OCI-LY1 (cell line): ENCODE results near the gene ZSCAN5A.

Experiments
- H2AFZ ChIP-seq: fragments of 200-600 bp; sonication (generic), shearing (Covaris generic); 2 replicates; pipeline ENCODE4 v1.6.0; 2014; ENCODE audit warnings: antibody characterized with exemption, mild to moderate bottlenecking, low read length
- H3F3A ChIP-seq: fragments of 200-600 bp; sonication (generic), shearing (Covaris generic); 2 replicates; pipeline ENCODE4 v1.6.0; 2014; ENCODE audit warnings: mild to moderate bottlenecking, antibody characterized with exemption, low read length, moderate library complexity; ENCODE audit not compliant: insufficient read depth
- H3K27ac ChIP-seq: fragments of 200-600 bp; sonication (generic); 2 replicates; pipeline ENCODE4 v1.5.1; 2014; ENCODE audit warnings: low read length, mixed run types, mild to moderate bottlenecking, low read depth; ENCODE audit not compliant: poor library complexity, severe bottlenecking
- H3K27me3 ChIP-seq: fragments of 200-600 bp; sonication (generic); 2 replicates; pipeline ENCODE4 v1.6.0; 2014; ENCODE audit warnings: antibody characterized with exemption, mild to moderate bottlenecking, low read length, moderate library complexity; ENCODE audit not compliant: insufficient read depth
- H3K36me3 ChIP-seq: fragments of 200-600 bp; sonication (generic); 2 replicates; pipeline ENCODE4 v1.6.1; 2014; ENCODE audit warnings: mild to moderate bottlenecking, antibody characterized with exemption, low read length, moderate library complexity, mixed read lengths; ENCODE audit not compliant: insufficient read depth
- H3K4me1 ChIP-seq: fragments of 200-600 bp; sonication (generic); 2 replicates; pipeline ENCODE4 v1.5.1; 2014; ENCODE audit warnings: mild to moderate bottlenecking, low read length, moderate library complexity; ENCODE audit not compliant: insufficient read depth, severe bottlenecking
- H3K4me2 ChIP-seq: fragments of 200-600 bp; sonication (generic), shearing (Covaris generic); 2 replicates; pipeline ENCODE4 v1.6.1; 2014; ENCODE audit warnings: low read length
- H3K4me3 ChIP-seq: fragments of 200-600 bp; sonication (generic); 2 replicates; pipeline ENCODE4 v1.5.1; 2014; ENCODE audit warnings: low read length, low read depth, mild to moderate bottlenecking, mixed read lengths; ENCODE audit not compliant: poor library complexity, severe bottlenecking
- H3K79me2 ChIP-seq: fragments of 200-600 bp; shearing (Covaris generic); 2 replicates; pipeline ENCODE4 v1.6.1; 2016; ENCODE audit warnings: mixed run types, low read length, mixed read lengths; ENCODE audit not compliant: insufficient read depth
- H3K9ac ChIP-seq: fragments of 200-600 bp; sonication (generic), shearing (Covaris generic); 2 replicates; pipeline ENCODE4 v1.6.1; 2014; ENCODE audit warnings: mild to moderate bottlenecking, low read length, mixed read lengths
- H3K9me2 ChIP-seq: fragments of 200-600 bp; sonication (generic), shearing (Covaris generic); 2 replicates; pipeline ENCODE4 v1.6.1; 2014; ENCODE audit warnings: low read depth, mild to moderate bottlenecking, low read length, mixed read lengths
- H3K9me3 ChIP-seq: fragments of 200-600 bp; shearing (Covaris generic); 2 replicates; pipeline ENCODE4 v1.6.1; 2014; ENCODE audit warnings: low read length, mixed read lengths
- H4K20me1 ChIP-seq: fragments of 200-600 bp; sonication (generic), shearing (Covaris generic); 2 replicates; pipeline ENCODE4 v1.6.0; 2016; ENCODE audit warnings: mild to moderate bottlenecking, low read length; ENCODE audit not compliant: insufficient read depth
- EZH2 ChIP-seq: fragments of 200-600 bp; sonication (generic), shearing (Covaris generic); IDR thresholded peaks from 2 replicates; pipeline ENCODE4 v1.8.0; 2017; ENCODE audit warnings: borderline replicate concordance, mixed run types, mild to moderate bottlenecking, antibody characterized with exemption, low read length, moderate library complexity, mixed read lengths
- TF ChIP-seq, protein P1 (sequence below): fragments of 200-600 bp; sonication (generic), shearing (Covaris generic); IDR thresholded peaks from 2 replicates; pipeline ENCODE4 v1.5.1; 2017; ENCODE audit warnings: mild to moderate bottlenecking, antibody characterized with exemption, low read length, moderate library complexity, mixed read lengths

The ZSCAN5A gene

GRCh38 chr19:56314018-56314380, 640 bp downstream of the ZSCAN5A start:
- H3K4me1 ChIP-seq = peaks cover 14% of the 10 kb centered on the region
- no peaks in the 10 kb centered on the region for H3F3A ChIP-seq
- H3K9me3 ChIP-seq = no peaks in the 10 kb centered on the region
- no peaks in the 10 kb centered on the region for H3K79me2 ChIP-seq
- H3K9ac ChIP-seq = peak overlapping the region; percentile 71
- peaks cover 14% of the 10 kb centered on the region for H3K36me3 ChIP-seq
- peak overlapping the region; percentile 91 for H3K27ac ChIP-seq
- no peaks in the 10 kb centered on the region for H4K20me1 ChIP-seq
- H3K9me2 ChIP-seq = no peaks in the 10 kb centered on the region
- H3K4me3 ChIP-seq = peak overlapping the region; percentile 70
- H3K4me2 ChIP-seq = peak overlapping the region; percentile 75
- no peak overlapping the region for H2AFZ ChIP-seq
- H3K27me3 ChIP-seq = no peaks in the 10 kb centered on the region
- TF ChIP-seq, protein P1, sequence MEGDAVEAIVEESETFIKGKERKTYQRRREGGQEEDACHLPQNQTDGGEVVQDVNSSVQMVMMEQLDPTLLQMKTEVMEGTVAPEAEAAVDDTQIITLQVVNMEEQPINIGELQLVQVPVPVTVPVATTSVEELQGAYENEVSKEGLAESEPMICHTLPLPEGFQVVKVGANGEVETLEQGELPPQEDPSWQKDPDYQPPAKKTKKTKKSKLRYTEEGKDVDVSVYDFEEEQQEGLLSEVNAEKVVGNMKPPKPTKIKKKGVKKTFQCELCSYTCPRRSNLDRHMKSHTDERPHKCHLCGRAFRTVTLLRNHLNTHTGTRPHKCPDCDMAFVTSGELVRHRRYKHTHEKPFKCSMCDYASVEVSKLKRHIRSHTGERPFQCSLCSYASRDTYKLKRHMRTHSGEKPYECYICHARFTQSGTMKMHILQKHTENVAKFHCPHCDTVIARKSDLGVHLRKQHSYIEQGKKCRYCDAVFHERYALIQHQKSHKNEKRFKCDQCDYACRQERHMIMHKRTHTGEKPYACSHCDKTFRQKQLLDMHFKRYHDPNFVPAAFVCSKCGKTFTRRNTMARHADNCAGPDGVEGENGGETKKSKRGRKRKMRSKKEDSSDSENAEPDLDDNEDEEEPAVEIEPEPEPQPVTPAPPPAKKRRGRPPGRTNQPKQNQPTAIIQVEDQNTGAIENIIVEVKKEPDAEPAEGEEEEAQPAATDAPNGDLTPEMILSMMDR = no peak
- TF ChIP-seq EZH2 = no peak

DNA sequence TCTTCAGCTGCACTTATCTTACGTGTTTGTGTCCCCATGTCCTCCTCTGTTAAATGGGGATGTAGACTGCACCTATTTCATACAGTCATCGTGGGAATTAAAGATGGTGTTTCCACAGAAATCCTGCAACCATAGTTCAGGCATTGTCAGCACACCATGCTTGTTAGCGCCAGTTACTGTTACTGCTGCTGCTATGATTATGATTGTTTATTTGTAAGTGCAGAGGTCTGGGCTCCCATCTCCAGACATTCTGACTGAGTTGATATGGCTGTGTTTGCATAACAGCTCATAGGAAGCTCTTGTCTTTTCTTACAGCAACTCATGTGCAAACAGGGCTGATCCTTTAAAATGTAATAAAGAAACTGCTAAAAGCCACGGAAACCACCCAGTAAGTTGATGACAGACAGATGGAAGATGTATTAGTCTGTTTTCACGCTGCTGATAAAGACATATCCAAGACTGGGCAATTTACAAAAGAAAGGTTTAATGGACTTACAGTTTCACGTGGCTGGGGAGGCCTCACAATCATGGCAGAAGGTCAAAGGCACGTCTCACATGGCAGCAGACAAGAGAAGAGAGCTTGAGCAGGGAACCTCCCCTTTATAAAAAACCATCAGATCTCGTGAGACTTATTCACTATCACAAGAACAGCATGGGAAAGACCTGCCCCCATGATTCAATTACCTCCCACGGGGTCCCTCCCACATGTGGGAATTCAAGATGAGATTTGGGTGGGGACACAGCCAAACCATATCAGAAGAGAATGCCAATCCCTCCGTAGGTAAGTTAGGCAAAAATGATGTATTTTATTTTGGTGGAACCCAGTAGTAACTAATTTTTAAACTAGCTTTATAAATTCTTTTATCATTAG, 1.6 kb downstream of the ZSCAN5A start:
- Histone ChIP-seq H3K4me3 (no peak overlapping the region), H3K36me3 (peaks cover 20% of the 10 kb centered on the region), H3K27me3 (no peaks in the 10 kb centered on the region), H3K9me3 (no peaks in the 10 kb centered on the region), H3K79me2 (no peaks in the 10 kb centered on the region), H3K9me2 (no peaks in the 10 kb centered on the region), H4K20me1 (no peaks in the 10 kb centered on the region), H3F3A (no peaks in the 10 kb centered on the region), H3K4me1 (peaks cover 14% of the 10 kb centered on the region), H3K9ac (no peak overlapping the region), H2AFZ (no peak overlapping the region), H3K4me2 (no peak overlapping the region; the same call in 1 of the 2 replicates), H3K27ac (no peak overlapping the region)
- TF ChIP-seq, protein P1 = no peak
- no peak for TF ChIP-seq EZH2

GRCh38 chr19:56312342-56312741, 2.3 kb downstream of the ZSCAN5A start:
- Histone ChIP-seq H3F3A (no peaks in the 10 kb centered on the region), H3K4me3 (no peak overlapping the region), H3K27me3 (no peaks in the 10 kb centered on the region), H4K20me1 (no peaks in the 10 kb centered on the region), H3K4me1 (peaks cover 14% of the 10 kb centered on the region), H2AFZ (no peak overlapping the region), H3K9me2 (no peaks in the 10 kb centered on the region), H3K79me2 (no peaks in the 10 kb centered on the region), H3K4me2 (no peak overlapping the region), H3K9me3 (no peaks in the 10 kb centered on the region), H3K27ac (no peak overlapping the region), H3K36me3 (peaks cover 20% of the 10 kb centered on the region), H3K9ac (no peak overlapping the region)
- TF ChIP-seq EZH2 = no peak
- TF ChIP-seq, protein P1 = no peak
